ENCODE data around the gene CELF2.

CELF2 gene

DNA sequence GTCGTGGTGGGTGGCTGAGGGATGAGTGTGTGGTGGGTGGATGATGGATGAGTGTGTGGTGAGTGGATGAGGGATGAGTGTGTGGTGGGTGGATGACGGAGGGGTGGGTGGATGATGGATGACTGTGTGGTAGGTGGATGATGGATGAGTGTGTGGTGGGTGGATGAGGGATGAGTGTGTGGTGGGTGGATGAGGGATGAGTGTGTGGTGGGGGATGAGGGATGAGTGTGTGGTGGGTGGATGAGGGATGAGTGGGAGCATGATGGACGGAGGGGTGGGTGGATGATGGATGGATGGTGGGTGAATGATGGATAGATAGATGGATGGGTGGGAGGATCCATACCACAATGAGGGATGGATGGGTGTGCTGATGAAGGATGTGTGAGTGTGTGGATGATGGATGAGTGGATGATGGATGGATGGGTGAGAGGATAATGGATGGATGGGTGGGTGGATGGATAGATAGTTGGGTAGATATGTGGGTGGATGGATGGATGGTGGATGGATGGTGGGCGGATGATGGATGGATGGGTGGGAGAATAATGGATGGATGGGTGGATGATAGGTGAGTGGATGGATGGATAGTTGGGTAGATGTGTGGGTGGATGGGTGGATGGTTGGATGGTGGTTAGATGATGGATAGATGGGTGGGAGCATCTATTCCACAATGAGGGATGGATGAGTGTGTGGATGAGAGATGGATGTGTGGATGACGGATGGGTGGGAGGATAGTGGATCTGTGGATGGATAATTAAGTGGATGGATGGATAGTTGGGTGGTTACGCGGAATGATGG is 266.8 kb downstream of the CELF2 start:
- no peak for DNase-seq

GRCh38 chr10:11285171-11285570 is 267.5 kb downstream of the CELF2 start:
- no peak for DNase-seq

GRCh38 chr10:11286261-11286852 is 268.7 kb downstream of the CELF2 start:
- no peak for DNase-seq

GRCh38 chr10:11288302-11288701 is 270.6 kb downstream of the CELF2 start:
- DNase-seq: no peak

- no peak for DNase-seq
Measured at GRCh38 chr10:11290156-11290890, 272.7 kb downstream of the CELF2 start.

DNA sequence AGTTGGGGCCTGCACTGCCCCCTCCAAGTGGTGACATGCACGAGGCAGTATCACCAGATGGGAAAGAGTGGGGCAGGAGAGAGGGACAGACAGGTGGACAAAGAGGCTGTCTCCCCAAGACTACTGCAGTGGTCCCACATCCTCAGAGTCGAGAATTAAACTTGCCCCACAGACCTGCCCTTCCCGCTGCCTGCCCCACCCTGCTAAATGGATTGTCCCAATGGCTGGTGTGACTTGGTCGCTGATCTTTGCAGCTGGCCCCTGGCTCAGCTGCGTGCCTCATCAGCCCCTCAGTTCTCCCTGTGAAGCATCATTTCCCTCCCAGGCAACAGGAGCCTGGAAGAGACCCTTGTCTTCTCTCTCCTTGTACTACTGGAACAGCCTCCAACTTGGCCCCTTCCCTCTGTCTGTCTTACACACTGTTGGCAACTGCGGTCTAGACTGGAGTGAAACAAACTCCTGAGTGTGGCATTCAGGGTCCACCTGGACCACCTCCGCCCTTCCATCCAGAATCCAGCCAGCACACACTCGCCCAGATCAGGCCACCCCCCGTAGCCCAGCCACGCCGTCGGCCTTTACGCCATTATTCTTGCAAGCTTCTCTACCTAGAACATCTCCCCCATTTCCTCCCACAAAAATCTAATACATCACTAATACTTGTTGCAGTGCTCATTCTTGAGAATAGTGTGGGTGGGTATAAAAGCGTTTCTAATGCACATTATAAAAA is 275.1 kb downstream of the CELF2 start:
- DNase-seq: no peak

DNA sequence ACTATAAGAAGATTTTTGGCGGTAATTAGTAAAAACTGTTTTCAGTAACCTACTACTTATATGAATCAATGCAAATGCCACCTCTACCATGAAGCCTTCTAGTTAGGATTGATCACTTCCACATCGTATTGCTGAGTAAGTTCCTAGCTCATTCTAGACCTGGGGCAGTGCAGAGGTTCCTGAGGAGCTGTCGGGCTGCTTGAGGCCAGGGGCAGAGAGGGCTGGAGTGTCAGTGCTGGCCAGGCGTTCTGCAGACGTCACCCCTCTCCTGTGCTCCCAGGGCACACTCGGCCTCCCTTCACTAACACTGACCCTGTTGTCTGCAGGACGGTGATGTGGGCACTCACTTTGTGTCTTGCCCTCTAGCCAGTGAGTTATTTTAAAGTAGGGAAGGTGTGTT is 275.7 kb downstream of the CELF2 start:
- no peak for DNase-seq

DNA sequence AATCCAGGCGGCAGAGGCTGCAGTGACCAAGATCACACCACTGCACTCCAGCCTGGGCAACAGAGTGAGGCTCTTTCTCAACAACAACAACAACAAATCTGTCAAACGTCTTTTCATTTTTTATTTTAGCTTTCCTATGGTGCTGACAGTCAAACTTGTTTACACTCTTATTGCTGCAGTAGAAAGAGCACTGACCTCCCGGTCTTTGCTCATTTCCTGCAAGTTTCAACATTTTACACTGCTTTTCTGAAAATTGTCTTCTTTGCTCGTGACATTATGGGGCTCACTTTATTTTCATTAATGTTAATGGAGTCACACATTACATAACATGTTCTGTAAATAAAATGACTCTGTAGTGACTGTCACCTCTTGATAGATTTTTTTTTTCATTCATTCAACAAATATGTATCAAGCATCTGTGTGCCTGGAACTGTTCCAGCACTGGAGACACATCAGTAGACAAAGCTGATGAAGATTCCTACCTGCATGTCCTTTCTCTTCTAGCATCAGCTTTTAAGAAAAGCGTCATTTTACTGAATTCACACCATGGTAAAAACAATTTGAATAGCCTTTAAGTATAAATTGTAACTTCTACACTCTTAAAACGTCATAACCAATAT is 277.3 kb downstream of the CELF2 start:
- DNase-seq: no peak

DNA sequence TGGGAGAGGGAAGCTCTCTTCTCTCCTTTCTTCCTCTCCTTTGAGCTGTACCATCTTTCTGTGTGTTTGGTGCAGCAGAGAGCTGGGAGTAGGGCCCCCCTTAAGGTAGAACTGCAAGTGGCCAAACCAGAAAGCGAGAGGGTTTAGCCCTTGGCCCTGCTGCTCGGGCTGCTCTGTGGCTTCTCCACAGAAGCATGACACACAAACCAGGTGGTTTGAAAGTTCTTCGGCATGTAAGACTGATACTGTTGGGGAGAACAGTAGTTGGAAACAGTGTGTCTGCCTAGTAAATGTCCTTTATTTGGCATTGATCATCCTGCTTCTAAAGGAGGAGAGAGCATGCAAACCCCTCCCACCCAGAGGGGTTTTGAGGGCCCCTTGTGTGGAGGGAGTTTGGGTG is 277.8 kb downstream of the CELF2 start:
- DNase-seq: no peak

DNA sequence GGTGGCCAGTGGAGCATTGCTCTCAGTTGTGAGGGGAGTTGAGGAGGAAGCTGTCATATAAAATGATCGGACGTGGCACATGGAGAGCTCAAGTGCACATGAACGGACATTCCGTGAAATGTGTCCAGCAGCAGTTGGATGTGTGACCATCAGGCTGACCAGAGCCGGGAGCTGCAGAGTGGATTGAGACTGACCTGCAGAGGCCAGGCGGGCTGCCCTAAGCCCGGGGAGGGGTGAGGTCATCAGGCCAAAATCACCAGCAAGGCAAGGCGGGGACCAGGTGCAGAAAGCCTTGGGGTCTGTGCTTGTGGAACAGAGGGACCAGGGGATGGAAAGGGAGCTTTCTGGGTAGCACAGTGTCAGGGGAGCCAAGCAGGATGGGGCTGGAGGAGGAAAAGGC is 279.5 kb downstream of the CELF2 start:
- no peak for DNase-seq

GRCh38 chr10:11298116-11298515 is 280.4 kb downstream of the CELF2 start:
- no peak for DNase-seq

DNA sequence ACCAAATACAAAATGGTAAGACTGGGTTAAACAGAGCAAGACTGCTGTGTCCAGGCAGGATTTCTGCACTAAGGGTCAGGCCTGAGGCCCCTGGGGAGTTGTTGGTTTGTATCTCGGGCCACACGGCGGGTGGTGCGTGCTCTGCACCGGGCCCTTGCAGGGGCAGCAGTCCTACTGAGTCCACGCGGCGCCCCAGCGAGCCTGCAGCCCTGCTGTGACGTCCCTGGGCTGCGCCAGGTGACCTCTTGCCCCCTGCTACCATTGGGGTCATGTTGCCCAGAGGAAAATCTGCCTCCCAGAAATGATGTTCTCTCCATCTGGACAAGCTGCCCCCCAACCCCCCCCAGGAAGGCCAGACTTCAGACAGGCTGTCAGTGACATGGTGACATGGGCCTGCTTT is 281.5 kb downstream of the CELF2 start:
- DNase-seq: no peak

DNA sequence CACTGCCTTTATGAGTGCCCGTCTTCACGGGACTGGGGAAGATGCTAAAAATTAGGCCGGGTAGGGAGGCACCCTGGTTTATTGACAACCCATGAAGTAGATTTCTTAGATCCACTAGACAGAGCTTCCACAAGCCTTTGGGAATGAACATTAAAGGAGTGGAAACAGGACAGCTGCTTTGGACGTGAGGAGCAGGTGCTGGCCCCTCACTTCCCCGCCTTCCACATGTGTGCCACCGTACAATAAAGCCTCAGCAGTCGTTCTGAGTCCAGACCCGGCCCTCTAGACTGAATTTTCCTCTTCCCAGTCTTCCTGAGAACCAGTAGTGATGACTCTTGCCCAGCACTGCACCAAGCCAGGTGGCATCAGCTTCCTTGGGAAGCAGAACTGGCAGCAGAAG is 282.4 kb downstream of the CELF2 start:
- no peak for DNase-seq

GRCh38 chr10:11300563-11300962 is 282.9 kb downstream of the CELF2 start:
- DNase-seq: no peak

DNA sequence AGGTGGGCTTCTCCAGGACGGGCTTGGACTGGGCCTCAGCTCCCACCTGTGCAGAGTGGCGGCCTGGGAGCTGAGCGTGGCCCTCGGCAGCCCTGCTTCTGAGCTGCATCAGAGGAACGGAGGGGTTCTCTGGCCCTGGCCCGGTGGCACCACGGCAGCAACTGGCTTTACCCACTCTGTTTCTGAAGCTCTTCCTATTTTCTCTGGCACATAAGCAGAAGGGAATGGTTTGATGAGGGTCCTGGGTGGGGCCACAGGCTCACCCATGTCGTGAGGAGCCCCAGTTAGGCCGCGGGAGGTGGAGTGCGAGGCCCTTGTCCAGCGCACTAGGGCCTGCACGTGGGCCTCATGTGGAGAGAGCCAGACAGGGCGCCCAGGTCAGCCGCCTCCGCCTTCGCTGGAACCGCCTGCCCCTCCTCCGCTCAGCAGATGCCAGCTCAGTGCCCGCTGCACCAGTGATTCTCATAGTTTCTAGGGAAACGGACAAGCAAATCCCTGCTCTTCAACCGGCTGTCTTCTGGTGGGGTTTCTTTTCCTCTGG is 284.0 kb downstream of the CELF2 start:
- DNase-seq: no peak

- DNase-seq: no peak
Measured at GRCh38 chr10:11302181-11302580, 284.5 kb downstream of the CELF2 start.

DNA sequence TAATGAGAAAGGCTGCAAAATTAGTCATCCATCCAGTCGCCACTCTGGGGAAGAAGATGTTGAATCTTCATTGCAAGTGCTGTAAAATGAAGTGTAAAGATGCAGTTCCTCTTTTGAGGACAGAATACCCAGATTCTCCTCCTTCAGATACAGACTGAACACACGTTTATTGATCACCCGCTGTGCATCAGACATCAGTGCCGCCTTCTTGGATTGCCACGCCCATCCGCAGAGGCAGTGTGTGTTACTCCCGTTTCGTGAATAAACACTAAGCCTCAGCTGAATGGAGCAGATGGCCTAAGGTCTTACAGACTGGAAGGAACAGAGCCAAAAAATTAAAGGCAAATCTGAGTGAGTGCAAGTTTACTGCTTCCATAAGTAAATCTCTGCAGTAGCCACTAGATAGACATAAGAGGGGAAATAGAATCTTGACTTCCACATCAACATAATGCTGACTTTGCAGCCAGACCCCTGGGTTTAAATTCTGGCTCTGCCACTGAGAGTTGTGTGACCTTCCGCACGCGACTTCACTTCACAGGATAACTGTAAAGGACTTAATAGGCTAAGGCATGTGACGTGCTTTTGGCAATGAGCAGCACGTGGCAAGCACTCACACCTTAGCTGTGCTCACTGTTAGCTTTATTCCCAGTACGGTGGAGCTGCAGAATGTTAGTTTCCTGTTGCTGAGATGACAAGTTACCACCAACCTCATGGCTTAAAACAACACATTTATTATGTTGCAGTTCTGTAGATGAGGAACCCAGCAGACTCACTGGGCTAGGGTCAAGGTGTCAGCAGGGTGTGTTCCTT is 285.9 kb downstream of the CELF2 start:
- no peak for DNase-seq

- no peak for DNase-seq
Measured at GRCh38 chr10:11304906-11305585, 287.4 kb downstream of the CELF2 start.

GRCh38 chr10:11305825-11306593 is 288.3 kb downstream of the CELF2 start:
- no peak for DNase-seq

GRCh38 chr10:11307004-11307403 is 289.3 kb downstream of the CELF2 start:
- DNase-seq: no peak
